ENCODE data around the gene TUBA4B.

The TUBA4B gene

GRCh38 chr2:219218732-219219701 lies 34.0 kb upstream of the TUBA4B start, which contains the start of gene ABCB6:
Gene ABCB6 (minus strand): TSS chr2:219218958. CDS start chr2:219218673, 285 bp downstream.
- DNase-seq = peak; percentile 75 to 89 (median 82)

GRCh38 chr2:219219784-219220532 lies 33.1 kb upstream of the TUBA4B start:
- DNase-seq = peak in 1 of 3 donors; percentile 17

GRCh38 chr2:219220652-219221402 lies 32.2 kb upstream of the TUBA4B start:
- peak in 2 of 3 donors; percentile 17 to 25 for DNase-seq

GRCh38 chr2:219221957-219222518 lies 31.0 kb upstream of the TUBA4B start:
- peak in 1 of 3 donors; percentile 3 for DNase-seq

GRCh38 chr2:219223831-219224610 lies 29.0 kb upstream of the TUBA4B start:
- DNase-seq = no peak

- peak; percentile 50 to 64 (median 61) for DNase-seq
Observed at GRCh38 chr2:219225350-219225749, 27.7 kb upstream of the TUBA4B start.

GRCh38 chr2:219228041-219228910 lies 24.8 kb upstream of the TUBA4B start:
- peak in 1 of 3 donors; percentile 42 for DNase-seq

GRCh38 chr2:219228911-219229304 lies 24.1 kb upstream of the TUBA4B start:
- no peak for DNase-seq

- DNase-seq = peak; percentile 99
Observed at GRCh38 chr2:219229305-219230058, 23.6 kb upstream of the TUBA4B start, which contains the start of the genes ANKZF1 and ATG9A. Gene ANKZF1 (plus strand): TSS chr2:219229806. CDS start chr2:219230258, 452 bp downstream. Gene ATG9A (minus strand): TSS chr2:219229636. CDS start chr2:219228024, 1,612 bp downstream.

GRCh38 chr2:219230059-219230540 lies 22.9 kb upstream of the TUBA4B start:
- peak in 2 of 3 donors; percentile 44 to 54 for DNase-seq

GRCh38 chr2:219234331-219234730 lies 18.7 kb upstream of the TUBA4B start:
- DNase-seq = no peak

- DNase-seq = peak; percentile 62 to 70 (median 62)
Observed at GRCh38 chr2:219243291-219243761, 9.7 kb upstream of the TUBA4B start.

GRCh38 chr2:219244789-219245147 lies 8.3 kb upstream of the TUBA4B start:
- DNase-seq = no peak

- DNase-seq = peak; percentile 93 to 96 (median 96)
Observed at GRCh38 chr2:219245148-219245898, 7.7 kb upstream of the TUBA4B start, which contains the start of the genes GLB1L and STK16. Gene GLB1L (minus strand): TSS chr2:219245444. CDS start chr2:219243573, 1,871 bp downstream. Gene STK16 (plus strand): TSS chr2:219245479. CDS start chr2:219246000, 521 bp downstream.

- DNase-seq = no peak
Observed at GRCh38 chr2:219245899-219246230, 7.2 kb upstream of the TUBA4B start.

GRCh38 chr2:219246559-219246958 lies 6.5 kb upstream of the TUBA4B start:
- no peak for DNase-seq

- no peak for DNase-seq
Observed at GRCh38 chr2:219247678-219248642, 5.1 kb upstream of the TUBA4B start.

All from suppressor macrophage treated with lipopolysaccharide for 1 hour (primary cell).